Glutamatergic neuron (in vitro differentiated cells): Measurements from ENCODE around the gene PKP4. TPM values are rescaled to one million over a fixed set of nuclear protein-coding genes. Genes with fewer than 3 reads are reported as not detected.

Source experiments
- DNase-seq: peaks from one replicate; pipeline ENCODE4 v3.0.0; 2022
- H3K27ac Mint-ChIP-seq: one replicate; pipeline ENCODE4 v1.8.0; 2020; ENCODE audit warnings: mild to moderate bottlenecking, mixed read lengths, inconsistent platforms; ENCODE audit not compliant: unreplicated experiment
- H3K27me3 Mint-ChIP-seq: one replicate; pipeline ENCODE4 v1.8.0; 2020; ENCODE audit warnings: mild to moderate bottlenecking, moderate library complexity, mixed read lengths, inconsistent platforms; ENCODE audit not compliant: unreplicated experiment
- H3K36me3 Mint-ChIP-seq: one replicate; pipeline ENCODE4 v1.8.0; 2020; ENCODE audit warnings: mild to moderate bottlenecking, mixed read lengths, inconsistent platforms; ENCODE audit not compliant: unreplicated experiment
- H3K4me1 Mint-ChIP-seq: one replicate; pipeline ENCODE4 v1.8.0; 2020; ENCODE audit warnings: mild to moderate bottlenecking, low read depth, mixed read lengths, inconsistent platforms; ENCODE audit not compliant: unreplicated experiment
- H3K4me3 Mint-ChIP-seq: one replicate; pipeline ENCODE4 v1.8.0; 2020; ENCODE audit warnings: mild to moderate bottlenecking, mixed read lengths, inconsistent platforms; ENCODE audit not compliant: unreplicated experiment
- H3K9me3 Mint-ChIP-seq: one replicate; pipeline ENCODE4 v1.8.0; 2020; ENCODE audit warnings: mild to moderate bottlenecking, moderate library complexity, mixed read lengths, inconsistent platforms; ENCODE audit not compliant: unreplicated experiment
- CTCF ChIP-seq: fragments of 200-600 bp; sonication (generic); IDR thresholded peaks from one replicate; pipeline ENCODE4 v1.5.0; 2021; ENCODE audit not compliant: partially characterized antibody, unreplicated experiment
- total RNA-seq: library from RNA; stranded (reverse); fragmentation: NEBNext Ultra II Directional; extraction: Animal tissue kit (Norgen Biotek cat#: 25700); gene quantifications from one replicate; pipeline ENCODE4 v1.2.1, GENCODE V29; 2021; ENCODE audit not compliant: unreplicated experiment

Gene PKP4
- total RNA-seq, 1 donor from 2014 or later: 25.0 TPM

GRCh38 chr2:158557752-158558151, 101.0 kb downstream of the PKP4 start:
- Mint-ChIP-seq H3K27ac (no peak overlapping the region), H3K36me3 (no peaks in the 10 kb centered on the region), H3K4me3 (no peak overlapping the region), H3K9me3 (no peaks in the 10 kb centered on the region), H3K4me1 (peaks cover 9% of the 10 kb centered on the region), H3K27me3 (no peaks in the 10 kb centered on the region)
- TF ChIP-seq CTCF: no peak
- no peak for DNase-seq

- H3K36me3 Mint-ChIP-seq: no peaks in the 10 kb centered on the region
- TF ChIP-seq CTCF: no peak
- H3K27me3 Mint-ChIP-seq: no peaks in the 10 kb centered on the region
- no peak for DNase-seq
- H3K4me3 Mint-ChIP-seq: no peak overlapping the region
- peaks cover 9% of the 10 kb centered on the region for H3K4me1 Mint-ChIP-seq
- no peaks in the 10 kb centered on the region for H3K9me3 Mint-ChIP-seq
- no peak overlapping the region for H3K27ac Mint-ChIP-seq
These were observed 102.5 kb downstream of the PKP4 start for GRCh38 chr2:158559252-158559651.

- DNase-seq: no peak
- no peaks in the 10 kb centered on the region for H3K9me3 Mint-ChIP-seq
- H3K27ac Mint-ChIP-seq: no peak overlapping the region
- no peaks in the 10 kb centered on the region for H3K27me3 Mint-ChIP-seq
- H3K4me1 Mint-ChIP-seq: peaks cover 9% of the 10 kb centered on the region
- no peak for TF ChIP-seq CTCF
- no peak overlapping the region for H3K4me3 Mint-ChIP-seq
- H3K36me3 Mint-ChIP-seq: no peaks in the 10 kb centered on the region
These were observed 103.5 kb downstream of the PKP4 start for GRCh38 chr2:158560259-158560658.

- no peak for DNase-seq
- H3K4me1 Mint-ChIP-seq: peaks cover 7% of the 10 kb centered on the region
- no peaks in the 10 kb centered on the region for H3K27me3 Mint-ChIP-seq
- no peaks in the 10 kb centered on the region for H3K36me3 Mint-ChIP-seq
- no peaks in the 10 kb centered on the region for H3K9me3 Mint-ChIP-seq
- H3K4me3 Mint-ChIP-seq: no peak overlapping the region
- H3K27ac Mint-ChIP-seq: no peak overlapping the region
- no peak for TF ChIP-seq CTCF
These were observed 104.3 kb downstream of the PKP4 start for GRCh38 chr2:158561054-158561453.

- H3K4me1 Mint-ChIP-seq: no peaks in the 10 kb centered on the region
- no peaks in the 10 kb centered on the region for H3K9me3 Mint-ChIP-seq
These were observed 110.5 kb downstream of the PKP4 start for GRCh38 chr2:158567208-158567607.

More at GRCh38 chr2:158567208-158567607, 110.5 kb downstream of the PKP4 start:
- Mint-ChIP-seq H3K4me3 (no peak overlapping the region), H3K27ac (no peak overlapping the region), H3K36me3 (peaks cover 14% of the 10 kb centered on the region), H3K27me3 (no peaks in the 10 kb centered on the region)
- DNase-seq: no peak
- TF ChIP-seq CTCF: no peak
